ENCODE results near the gene FIGNL2. TPM values are rescaled to one million over a fixed set of nuclear protein-coding genes. Genes with fewer than 3 reads are reported as not detected.
"Not testable (repeated sequence)": the region's sequence is repeated elsewhere in the genome, so short reads cannot be mapped to it uniquely, and the experiment has no call there.

Gene FIGNL2
- total RNA-seq, 2 donors from 2014 or later = 0.33 to 0.52 TPM

- H3K4me3 ChIP-seq = no peak overlapping the region
- ATAC-seq = no peak
- no peaks in the 10 kb centered on the region for H3K9me3 ChIP-seq
- H3K27ac ChIP-seq = no peak overlapping the region
- DNase-seq = no peak
- H3K4me1 ChIP-seq = no peaks in the 10 kb centered on the region
- 36 to 49% methylated on average over 10 of the region's 10 CpGs for WGBS, 2 donors
- H3K27me3 ChIP-seq = peaks cover 0 to 3% of the 10 kb centered on the region in 2 donors
- intact Hi-C loops (cut with DNase I) = no loop called here
- TF ChIP-seq POLR2A (IDR thresholded peaks at IDR 0.05) = no peak
- TF ChIP-seq CTCF (IDR thresholded peaks at IDR 0.05) = no peak
- no peaks in the 10 kb centered on the region for H3K36me3 ChIP-seq (replicated peaks in 1 of 2; ENCODE audit: insufficient read depth in 1 of 2, low read depth in 2 of 2)
These were observed 16.0 kb downstream of the FIGNL2 start for GRCh38 chr12:51832354-51833107.

- H3K4me3 ChIP-seq; H3K36me3 ChIP-seq (replicated peaks in 1 of 2; ENCODE audit: insufficient read depth in 1 of 2, low read depth in 2 of 2); DNase-seq; ATAC-seq; intact Hi-C loops (cut with DNase I); H3K27me3 ChIP-seq; H3K9me3 ChIP-seq; H3K4me1 ChIP-seq; H3K27ac ChIP-seq: not testable (repeated sequence)
- 45 to 50% methylated on average over 5 of the region's 5 CpGs for WGBS, 2 donors
These were observed 16.7 kb downstream of the FIGNL2 start for GRCh38 chr12:51831817-51832216.

GRCh38 chr12:51829641-51830040, 18.9 kb downstream of the FIGNL2 start:
- TF ChIP-seq CTCF (IDR thresholded peaks at IDR 0.05) = no peak
- TF ChIP-seq POLR2A (IDR thresholded peaks at IDR 0.05) = no peak
- Histone ChIP-seq H3K9me3 (no peaks in the 10 kb centered on the region), H3K4me3 (no peak overlapping the region), H3K4me1 (no peaks in the 10 kb centered on the region), H3K27ac (no peak overlapping the region), H3K36me3 (replicated peaks in 1 of 2; ENCODE audit: insufficient read depth in 1 of 2, low read depth in 2 of 2) (no peaks in the 10 kb centered on the region), H3K27me3 (peaks cover 0 to 3% of the 10 kb centered on the region in 2 donors)
- ATAC-seq = no peak
- WGBS, 2 donors = 65 to 86% methylated on average over 1 of the region's 1 CpG
- intact Hi-C loops (cut with DNase I) = loop anchor here (10.0 kb wide), 1 partner anchor 405 kb away; the partner anchor contains the start of gene SLC4A8
- DNase-seq = no peak

GRCh38 chr12:51829011-51829481, 19.5 kb downstream of the FIGNL2 start:
- H3K4me1 ChIP-seq = no peaks in the 10 kb centered on the region
- H3K4me3 ChIP-seq = no peak overlapping the region
- ATAC-seq (no peak), DNase-seq (no peak)
- no peaks in the 10 kb centered on the region for H3K36me3 ChIP-seq (replicated peaks in 1 of 2; ENCODE audit: insufficient read depth in 1 of 2, low read depth in 2 of 2)
- intact Hi-C loops (cut with DNase I) = loop anchor here (10.0 kb wide), 1 partner anchor 404 kb away; the partner anchor contains the start of gene SLC4A8
- H3K27me3 ChIP-seq = peaks cover 0 to 3% of the 10 kb centered on the region in 2 donors
- no peak for TF ChIP-seq POLR2A (IDR thresholded peaks at IDR 0.05)
- no peak overlapping the region for H3K27ac ChIP-seq
- WGBS, 2 donors = 64 to 78% methylated on average over 5 of the region's 5 CpGs
- no peaks in the 10 kb centered on the region for H3K9me3 ChIP-seq

- Histone ChIP-seq H3K27ac (no peak overlapping the region), H3K4me3 (no peak overlapping the region), H3K9me3 (no peaks in the 10 kb centered on the region), H3K4me1 (no peaks in the 10 kb centered on the region), H3K27me3 (peaks cover 0 to 3% of the 10 kb centered on the region in 2 donors), H3K36me3 (replicated peaks in 1 of 2; ENCODE audit: insufficient read depth in 1 of 2, low read depth in 2 of 2) (no peaks in the 10 kb centered on the region)
- intact Hi-C loops (cut with DNase I) = loop anchor here (10.0 kb wide), 1 partner anchor 403 kb away; the partner anchor contains the start of gene SLC4A8
- ATAC-seq (no peak), DNase-seq (no peak)
- 55 to 65% methylated on average over 9 to 11 of the region's 11 CpGs for WGBS, 2 donors
- no peak for TF ChIP-seq CTCF (IDR thresholded peaks at IDR 0.05)
- no peak for TF ChIP-seq POLR2A (IDR thresholded peaks at IDR 0.05)
These were observed 20.3 kb downstream of the FIGNL2 start for GRCh38 chr12:51827925-51828818.

All from body of pancreas (tissue), 4 donors.